PFSK-1 (cell line): ENCODE measurements around the gene OR13C4.

Experiments
- FOXP2 ChIP-seq: optimal IDR thresholded peaks from 2 replicates; pipeline ENCODE3; 2011; ENCODE audit warnings: borderline replicate concordance, control low read depth, inconsistent platforms; ENCODE audit not compliant: insufficient read depth; ENCODE audit errors: extremely low read length, extremely low read depth
- POLR2AphosphoS5 ChIP-seq: IDR thresholded peaks from 2 replicates; pipeline ENCODE4 v1.6.1; 2012; ENCODE audit warnings: low read depth, mild to moderate bottlenecking, control low read depth, low read length, moderate library complexity
- SIN3A ChIP-seq: IDR thresholded peaks from 2 replicates; pipeline ENCODE4 v1.6.1; 2012; ENCODE audit warnings: mild to moderate bottlenecking, low read length, moderate library complexity, borderline replicate concordance; ENCODE audit not compliant: insufficient read depth
- TAF1 ChIP-seq: IDR thresholded peaks from 2 replicates; pipeline ENCODE4 v1.6.1; 2012; ENCODE audit warnings: low read length, control low read depth, borderline replicate concordance; ENCODE audit not compliant: insufficient read depth
- TF ChIP-seq, protein P1 (sequence below), 2 experiments: IDR thresholded peaks; 2 replicates each; pipeline versions ENCODE4 v1.6.1 to v1.8.0; 2011 to 2012; ENCODE audit warnings: low read depth in 2 of 2, low read length in 2 of 2, control low read depth in 1 of 2, inconsistent platforms in 1 of 2, mild to moderate bottlenecking in 1 of 2, moderate library complexity in 1 of 2; ENCODE audit not compliant: insufficient read depth in 1 of 2

DNA sequence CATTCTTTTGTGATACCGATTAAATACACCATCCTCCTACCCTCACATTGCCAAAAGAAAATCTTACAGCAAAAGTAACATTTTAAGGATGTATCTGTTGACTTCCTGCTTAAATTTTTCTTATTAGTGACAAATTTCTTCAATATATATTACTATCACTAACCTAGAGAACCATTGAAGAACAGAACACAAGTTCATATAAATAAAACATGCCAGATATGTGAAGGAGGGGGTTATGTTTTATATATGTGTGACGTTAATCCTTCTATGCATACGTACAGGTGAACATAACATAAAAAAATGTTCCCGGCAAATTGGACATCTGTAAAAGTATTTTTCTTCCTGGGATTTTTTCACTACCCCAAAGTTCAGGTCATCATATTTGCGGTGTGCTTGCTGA is 23.0 kb downstream of the OR13C4 start, which contains the start of gene OR13F1:
- TF ChIP-seq POLR2AphosphoS5 (no peak), SIN3A (no peak), TAF1 (no peak), FOXP2 (no peak)
- TF ChIP-seq, protein P1, sequence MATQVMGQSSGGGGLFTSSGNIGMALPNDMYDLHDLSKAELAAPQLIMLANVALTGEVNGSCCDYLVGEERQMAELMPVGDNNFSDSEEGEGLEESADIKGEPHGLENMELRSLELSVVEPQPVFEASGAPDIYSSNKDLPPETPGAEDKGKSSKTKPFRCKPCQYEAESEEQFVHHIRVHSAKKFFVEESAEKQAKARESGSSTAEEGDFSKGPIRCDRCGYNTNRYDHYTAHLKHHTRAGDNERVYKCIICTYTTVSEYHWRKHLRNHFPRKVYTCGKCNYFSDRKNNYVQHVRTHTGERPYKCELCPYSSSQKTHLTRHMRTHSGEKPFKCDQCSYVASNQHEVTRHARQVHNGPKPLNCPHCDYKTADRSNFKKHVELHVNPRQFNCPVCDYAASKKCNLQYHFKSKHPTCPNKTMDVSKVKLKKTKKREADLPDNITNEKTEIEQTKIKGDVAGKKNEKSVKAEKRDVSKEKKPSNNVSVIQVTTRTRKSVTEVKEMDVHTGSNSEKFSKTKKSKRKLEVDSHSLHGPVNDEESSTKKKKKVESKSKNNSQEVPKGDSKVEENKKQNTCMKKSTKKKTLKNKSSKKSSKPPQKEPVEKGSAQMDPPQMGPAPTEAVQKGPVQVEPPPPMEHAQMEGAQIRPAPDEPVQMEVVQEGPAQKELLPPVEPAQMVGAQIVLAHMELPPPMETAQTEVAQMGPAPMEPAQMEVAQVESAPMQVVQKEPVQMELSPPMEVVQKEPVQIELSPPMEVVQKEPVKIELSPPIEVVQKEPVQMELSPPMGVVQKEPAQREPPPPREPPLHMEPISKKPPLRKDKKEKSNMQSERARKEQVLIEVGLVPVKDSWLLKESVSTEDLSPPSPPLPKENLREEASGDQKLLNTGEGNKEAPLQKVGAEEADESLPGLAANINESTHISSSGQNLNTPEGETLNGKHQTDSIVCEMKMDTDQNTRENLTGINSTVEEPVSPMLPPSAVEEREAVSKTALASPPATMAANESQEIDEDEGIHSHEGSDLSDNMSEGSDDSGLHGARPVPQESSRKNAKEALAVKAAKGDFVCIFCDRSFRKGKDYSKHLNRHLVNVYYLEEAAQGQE (IDR thresholded peaks at IDR 0.05; ENCODE audit: insufficient read depth in 1 of 2, low read depth in 2 of 2, low read length in 2 of 2): no peak
